AG10803 (cell line): ENCODE results near the gene ZNF557.
A peak's percentile ranks its signal among the peaks of the same experiment; 100 is the strongest.
"Not testable (repeated sequence)": the region's sequence is repeated elsewhere in the genome, so short reads cannot be mapped to it uniquely, and the experiment has no call there.

Experiments
- DNase-seq: peaks from one replicate; pipeline ENCODE4 v3.0.0; 2010; ENCODE audit warnings: low read depth
- H3K4me3 ChIP-seq: 2 replicates; pipeline ENCODE4 v1.5.1; 2011; ENCODE audit warnings: mild to moderate bottlenecking, low read length, control low read depth
- TF ChIP-seq, protein P1 (sequence below): conservative IDR thresholded peaks from 2 replicates; pipeline ENCODE4 v1.5.1; 2011; ENCODE audit warnings: mild to moderate bottlenecking, low read length, control low read depth, inconsistent platforms

ZNF557 gene

DNA sequence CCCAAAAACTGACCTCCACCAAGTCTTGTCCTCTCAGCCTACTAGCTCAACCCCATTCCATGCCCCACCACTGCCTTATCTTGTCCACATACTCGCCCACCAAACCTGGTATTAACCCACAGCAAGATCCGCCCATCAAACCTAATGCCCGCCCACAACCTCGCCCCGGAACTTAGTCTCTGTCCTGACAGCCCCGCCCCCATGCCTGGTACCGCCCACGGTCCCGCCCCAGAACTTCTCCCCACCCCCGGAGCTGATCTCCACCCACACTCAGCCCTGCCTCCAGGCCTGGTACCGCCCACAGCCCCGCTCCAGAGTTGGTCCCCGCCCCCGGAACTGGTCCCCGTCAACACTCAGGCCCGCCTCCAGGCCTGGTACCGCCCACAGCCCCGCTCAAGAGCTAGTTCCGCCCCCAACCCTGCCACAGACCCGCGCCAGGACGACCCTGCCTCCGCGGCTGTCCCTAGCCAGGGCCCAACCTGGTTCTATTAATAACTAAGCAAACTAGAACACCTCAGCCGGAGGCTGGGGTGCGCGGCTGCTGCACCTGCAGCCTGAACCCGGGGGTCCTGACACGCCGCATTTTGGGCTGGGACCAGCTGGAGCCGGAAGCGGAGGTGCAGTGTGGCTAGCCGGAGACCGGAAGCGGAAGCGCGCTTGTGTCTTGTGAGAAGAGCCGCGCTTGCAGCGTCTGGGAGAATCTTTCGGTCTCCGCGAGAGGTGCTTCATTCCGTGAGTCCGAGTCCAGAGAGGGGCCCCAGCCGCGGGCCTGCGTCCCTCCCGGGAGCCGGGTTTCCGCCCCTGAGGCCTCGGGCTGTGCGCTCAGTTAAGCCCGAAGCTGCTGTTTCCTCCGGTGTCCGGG lies at the start of gene ZNF557:
Gene ZNF557 (plus strand): TSS at position 662 of the 862 bp plus-strand sequence. CDS start 5,372 bp downstream, outside the sequence.
- TF ChIP-seq, protein P1, sequence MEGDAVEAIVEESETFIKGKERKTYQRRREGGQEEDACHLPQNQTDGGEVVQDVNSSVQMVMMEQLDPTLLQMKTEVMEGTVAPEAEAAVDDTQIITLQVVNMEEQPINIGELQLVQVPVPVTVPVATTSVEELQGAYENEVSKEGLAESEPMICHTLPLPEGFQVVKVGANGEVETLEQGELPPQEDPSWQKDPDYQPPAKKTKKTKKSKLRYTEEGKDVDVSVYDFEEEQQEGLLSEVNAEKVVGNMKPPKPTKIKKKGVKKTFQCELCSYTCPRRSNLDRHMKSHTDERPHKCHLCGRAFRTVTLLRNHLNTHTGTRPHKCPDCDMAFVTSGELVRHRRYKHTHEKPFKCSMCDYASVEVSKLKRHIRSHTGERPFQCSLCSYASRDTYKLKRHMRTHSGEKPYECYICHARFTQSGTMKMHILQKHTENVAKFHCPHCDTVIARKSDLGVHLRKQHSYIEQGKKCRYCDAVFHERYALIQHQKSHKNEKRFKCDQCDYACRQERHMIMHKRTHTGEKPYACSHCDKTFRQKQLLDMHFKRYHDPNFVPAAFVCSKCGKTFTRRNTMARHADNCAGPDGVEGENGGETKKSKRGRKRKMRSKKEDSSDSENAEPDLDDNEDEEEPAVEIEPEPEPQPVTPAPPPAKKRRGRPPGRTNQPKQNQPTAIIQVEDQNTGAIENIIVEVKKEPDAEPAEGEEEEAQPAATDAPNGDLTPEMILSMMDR, result no peak
- H3K4me3 ChIP-seq, result peak within 1 kb of the TSS; percentile 83
- DNase-seq, result peak; percentile 96

DNA sequence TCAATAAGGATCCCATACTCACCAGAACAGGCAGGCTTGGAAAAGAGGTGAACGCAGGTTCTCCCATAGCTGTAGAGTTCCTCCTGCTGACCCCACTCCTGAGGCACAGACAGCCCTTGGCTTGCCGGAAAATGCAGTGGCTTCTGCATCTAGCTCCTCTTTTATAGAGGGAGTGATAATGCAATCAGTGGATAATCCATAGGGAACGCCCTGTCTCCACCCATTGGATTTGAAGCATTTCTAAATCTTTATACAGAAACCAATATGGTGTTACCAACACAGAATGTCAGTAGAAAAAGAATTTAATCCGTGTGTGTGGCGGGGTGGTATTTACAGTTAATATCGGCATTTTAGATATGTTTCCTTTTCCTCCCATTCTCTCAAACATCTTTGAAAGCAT lies 48.2 kb upstream of the ZNF557 start, which contains the start of gene MBD3L2B:
Gene MBD3L2B (minus strand): TSS at position 101 of the 400 bp plus-strand sequence. CDS start 34 bp downstream, at position 67.
- DNase-seq, H3K4me3 ChIP-seq: not testable (repeated sequence)

DNA sequence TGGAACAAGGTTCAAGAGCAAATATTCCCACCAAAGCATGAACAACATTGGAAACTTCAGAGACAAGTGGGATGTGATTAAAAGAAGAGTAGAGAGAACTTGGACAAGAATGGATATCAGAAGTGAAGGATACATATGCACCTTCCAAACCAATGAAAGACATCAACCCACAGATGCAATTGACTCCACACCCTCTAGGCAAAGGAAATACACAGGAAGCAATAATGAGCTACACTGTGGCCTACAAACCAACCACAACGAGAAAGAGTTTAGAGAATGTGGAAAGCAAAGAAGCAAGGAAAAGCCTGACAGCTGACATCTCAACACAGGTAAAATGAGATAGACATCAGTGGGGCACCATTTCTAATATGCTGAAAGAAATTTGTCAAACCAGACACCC lies 40.7 kb upstream of the ZNF557 start:
- not testable (repeated sequence) for H3K4me3 ChIP-seq, DNase-seq

DNA sequence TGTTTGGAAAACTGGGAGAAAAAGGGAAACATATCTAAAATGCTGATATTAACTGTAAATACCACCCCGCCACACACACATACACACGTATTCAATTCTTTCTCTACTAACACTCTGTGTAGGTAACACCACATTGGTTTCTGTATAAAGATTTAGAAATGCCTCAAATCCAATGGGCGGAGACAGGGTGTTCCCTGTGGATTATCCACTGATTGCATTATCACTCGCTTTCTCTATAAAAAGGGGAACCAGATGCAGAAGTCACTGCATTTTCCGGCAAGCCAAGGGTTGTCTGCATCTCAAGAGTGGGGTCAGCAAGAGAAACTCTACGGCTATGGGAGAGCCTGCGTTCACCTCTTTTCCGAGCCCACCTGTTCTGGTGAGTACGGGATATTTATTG lies 39.2 kb upstream of the ZNF557 start, which contains the start of gene MBD3L5:
Gene MBD3L5 (plus strand): TSS at position 301 of the 400 bp plus-strand sequence. CDS start 34 bp downstream, at position 335.
- not testable (repeated sequence) for H3K4me3 ChIP-seq

DNA sequence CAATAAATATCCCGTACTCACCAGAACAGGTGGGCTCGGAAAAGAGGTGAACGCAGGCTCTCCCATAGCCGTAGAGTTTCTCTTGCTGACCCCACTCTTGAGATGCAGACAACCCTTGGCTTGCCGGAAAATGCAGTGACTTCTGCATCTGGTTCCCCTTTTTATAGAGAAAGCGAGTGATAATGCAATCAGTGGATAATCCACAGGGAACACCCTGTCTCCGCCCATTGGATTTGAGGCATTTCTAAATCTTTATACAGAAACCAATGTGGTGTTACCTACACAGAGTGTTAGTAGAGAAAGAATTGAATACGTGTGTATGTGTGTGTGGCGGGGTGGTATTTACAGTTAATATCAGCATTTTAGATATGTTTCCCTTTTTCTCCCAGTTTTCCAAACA lies 29.4 kb upstream of the ZNF557 start, which contains the start of gene MBD3L4:
Gene MBD3L4 (minus strand): TSS at position 101 of the 400 bp plus-strand sequence. CDS start 35 bp downstream, at position 66.
- not testable (repeated sequence) for DNase-seq

More for the DNA sequence above, 39.2 kb upstream of the ZNF557 start, which contains the start of gene MBD3L5:
- not testable (repeated sequence) for DNase-seq

DNA sequence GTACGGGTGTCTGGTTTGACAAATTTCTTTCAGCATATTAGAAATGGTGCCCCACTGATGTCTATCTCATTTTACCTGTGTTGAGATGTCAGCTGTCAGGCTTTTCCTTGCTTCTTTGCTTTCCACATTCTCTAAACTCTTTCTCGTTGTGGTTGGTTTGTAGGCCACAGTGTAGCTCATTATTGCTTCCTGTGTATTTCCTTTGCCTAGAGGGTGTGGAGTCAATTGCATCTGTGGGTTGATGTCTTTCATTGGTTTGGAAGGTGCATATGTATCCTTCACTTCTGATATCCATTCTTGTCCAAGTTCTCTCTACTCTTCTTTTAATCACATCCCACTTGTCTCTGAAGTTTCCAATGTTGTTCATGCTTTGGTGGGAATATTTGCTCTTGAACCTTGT lies 27.9 kb upstream of the ZNF557 start:
- not testable (repeated sequence) for H3K4me3 ChIP-seq, DNase-seq

More for the DNA sequence above, 29.4 kb upstream of the ZNF557 start, which contains the start of gene MBD3L4:
- not testable (repeated sequence) for H3K4me3 ChIP-seq

DNA sequence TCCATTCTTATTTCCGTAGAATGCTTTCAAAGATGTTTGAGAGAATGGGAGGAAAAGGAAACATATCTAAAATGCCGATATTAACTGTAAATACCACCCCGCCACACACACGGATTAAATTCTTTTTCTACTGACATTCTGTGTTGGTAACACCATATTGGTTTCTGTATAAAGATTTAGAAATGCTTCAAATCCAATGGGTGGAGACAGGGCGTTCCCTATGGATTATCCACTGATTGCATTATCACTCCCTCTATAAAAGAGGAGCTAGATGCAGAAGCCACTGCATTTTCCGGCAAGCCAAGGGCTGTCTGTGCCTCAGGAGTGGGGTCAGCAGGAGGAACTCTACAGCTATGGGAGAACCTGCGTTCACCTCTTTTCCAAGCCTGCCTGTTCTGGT lies 20.5 kb upstream of the ZNF557 start, which contains the start of gene MBD3L2:
Gene MBD3L2 (plus strand): TSS at position 301 of the 400 bp plus-strand sequence. CDS start 53 bp downstream, at position 354.
- not testable (repeated sequence) for DNase-seq, H3K4me3 ChIP-seq

DNA sequence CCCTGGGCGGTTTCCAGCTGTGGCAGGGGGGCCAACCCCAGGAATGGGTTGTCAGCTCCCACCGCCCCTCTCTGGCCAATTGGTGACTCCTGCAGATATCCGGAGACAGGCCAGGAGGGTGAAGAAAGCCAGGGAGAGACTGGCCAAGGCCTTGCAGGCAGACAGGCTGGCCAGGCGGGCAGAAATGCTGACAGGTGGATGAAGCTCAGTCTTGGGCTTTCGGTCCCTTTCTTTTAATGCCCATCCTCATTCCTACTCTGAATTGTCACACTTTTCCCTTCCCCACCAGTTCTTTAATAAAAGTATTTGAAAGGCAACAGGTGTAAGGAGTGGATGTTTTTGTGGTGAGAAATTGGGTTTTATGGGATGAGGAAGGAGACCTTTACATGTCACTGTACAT lies 18.1 kb upstream of the ZNF557 start:
- not testable (repeated sequence) for DNase-seq, H3K4me3 ChIP-seq

DNA sequence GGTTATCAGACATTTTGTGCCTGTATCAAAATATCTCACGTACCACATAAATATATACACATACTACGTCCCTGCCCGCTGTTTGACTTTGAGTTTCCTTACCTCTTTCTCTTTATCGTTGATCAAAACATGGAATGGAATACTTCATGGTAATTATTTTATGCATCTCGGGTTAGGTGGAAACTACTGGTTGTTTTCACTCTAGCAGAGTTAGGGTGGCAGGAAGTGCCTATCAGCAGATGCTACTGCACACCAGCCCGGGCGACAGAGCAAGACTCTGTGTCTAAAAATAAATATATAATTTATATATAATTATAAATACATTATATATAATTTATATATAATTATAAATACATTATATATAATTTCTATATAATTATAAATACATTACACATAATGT lies 16.6 kb upstream of the ZNF557 start:
- DNase-seq, result not testable (repeated sequence)

DNA sequence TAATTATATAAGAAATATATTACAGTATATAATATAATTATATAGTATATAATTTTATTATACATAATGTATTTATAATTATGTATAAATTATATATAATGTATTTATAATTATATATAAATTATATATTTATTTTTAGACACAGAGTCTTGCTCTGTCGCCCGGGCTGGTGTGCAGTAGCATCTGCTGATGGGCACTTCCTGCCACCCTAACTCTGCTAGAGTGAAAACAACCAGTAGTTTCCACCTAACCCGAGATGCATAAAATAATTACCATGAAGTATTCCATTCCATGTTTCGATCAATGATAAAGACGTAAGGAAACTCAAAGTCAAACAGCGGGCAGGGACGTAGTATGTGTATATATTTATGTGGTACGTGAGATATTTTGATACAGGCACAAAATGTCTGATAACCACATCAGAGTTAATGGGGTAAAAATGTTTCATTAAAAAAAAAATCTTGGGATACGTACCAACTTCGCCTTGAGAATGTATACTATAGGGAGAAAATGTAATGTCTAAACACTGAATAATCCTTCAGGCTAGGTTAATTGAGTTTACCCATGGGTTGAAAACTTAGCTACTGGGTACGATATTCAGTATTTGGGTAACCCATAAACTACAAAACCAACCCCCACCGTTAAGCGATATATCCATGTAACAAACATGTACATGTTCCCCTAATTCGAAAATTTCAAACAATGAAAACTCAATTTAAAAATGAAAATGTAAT lies 14.7 kb upstream of the ZNF557 start:
- not testable (repeated sequence) for DNase-seq, H3K4me3 ChIP-seq

More for the DNA sequence above, 16.6 kb upstream of the ZNF557 start:
- not testable (repeated sequence) for H3K4me3 ChIP-seq

DNA sequence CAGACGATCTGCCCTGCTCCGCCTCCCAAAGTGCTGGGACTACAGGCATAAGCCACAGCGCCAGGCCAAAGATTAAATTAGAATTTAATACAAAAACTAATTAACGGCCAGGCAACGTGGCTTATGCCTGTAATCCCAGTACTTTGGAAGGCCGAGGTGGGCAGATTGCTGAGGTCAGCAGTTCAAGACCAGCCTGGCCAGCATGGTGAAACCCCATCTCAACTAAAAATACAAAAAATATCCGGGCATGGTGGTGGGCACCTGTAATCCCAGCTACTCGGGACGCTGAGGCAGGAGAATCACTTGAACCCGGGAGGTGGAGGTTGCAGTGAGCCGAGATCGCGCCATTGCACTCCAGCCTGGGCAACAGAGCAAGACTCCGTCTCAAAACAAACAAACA lies 13.8 kb upstream of the ZNF557 start:
- not testable (repeated sequence) for H3K4me3 ChIP-seq, DNase-seq

DNA sequence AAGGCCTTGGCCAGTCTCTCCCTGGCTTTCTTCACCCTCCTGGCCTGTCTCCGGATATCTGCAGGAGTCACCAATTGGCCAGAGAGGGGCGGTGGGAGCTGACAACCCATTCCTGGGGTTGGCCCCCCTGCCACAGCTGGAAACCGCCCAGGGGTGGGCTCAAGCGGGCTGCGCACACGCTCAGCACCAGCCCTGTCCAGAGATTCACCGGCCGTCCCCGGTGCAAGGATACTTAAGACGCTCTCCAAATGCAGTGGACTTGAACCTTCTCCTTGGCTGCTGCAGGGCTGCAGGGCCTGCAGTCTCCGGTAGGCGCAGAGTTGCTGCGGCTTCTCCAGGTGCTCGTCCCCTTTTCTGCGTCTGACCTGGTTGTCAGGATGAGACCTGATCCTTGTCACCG lies 13.1 kb upstream of the ZNF557 start:
- not testable (repeated sequence) for DNase-seq, H3K4me3 ChIP-seq

DNA sequence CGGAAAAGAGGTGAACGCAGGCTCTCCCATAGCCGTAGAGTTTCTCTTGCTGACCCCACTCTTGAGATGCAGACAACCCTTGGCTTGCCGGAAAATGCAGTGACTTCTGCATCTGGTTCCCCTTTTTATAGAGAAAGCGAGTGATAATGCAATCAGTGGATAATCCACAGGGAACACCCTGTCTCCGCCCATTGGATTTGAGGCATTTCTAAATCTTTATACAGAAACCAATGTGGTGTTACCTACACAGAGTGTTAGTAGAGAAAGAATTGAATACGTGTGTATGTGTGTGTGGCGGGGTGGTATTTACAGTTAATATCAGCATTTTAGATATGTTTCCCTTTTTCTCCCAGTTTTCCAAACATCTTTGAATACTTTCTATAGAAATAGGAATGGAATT lies 10.9 kb upstream of the ZNF557 start, which contains the start of gene MBD3L3:
Gene MBD3L3 (minus strand): TSS at position 101 of the 400 bp plus-strand sequence. CDS start 71 bp downstream, at position 30.
- DNase-seq, H3K4me3 ChIP-seq: not testable (repeated sequence)

DNA sequence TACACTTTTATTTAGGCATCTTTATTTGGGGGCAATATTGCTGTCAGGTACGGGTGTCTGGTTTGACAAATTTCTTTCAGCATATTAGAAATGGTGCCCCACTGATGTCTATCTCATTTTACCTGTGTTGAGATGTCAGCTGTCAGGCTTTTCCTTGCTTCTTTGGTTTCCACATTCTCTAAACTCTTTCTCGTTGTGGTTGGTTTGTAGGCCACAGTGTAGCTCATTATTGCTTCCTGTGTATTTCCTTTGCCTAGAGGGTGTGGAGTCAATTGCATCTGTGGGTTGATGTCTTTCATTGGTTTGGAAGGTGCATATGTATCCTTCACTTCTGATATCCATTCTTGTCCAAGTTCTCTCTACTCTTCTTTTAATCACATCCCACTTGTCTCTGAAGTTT lies 9.5 kb upstream of the ZNF557 start:
- not testable (repeated sequence) for H3K4me3 ChIP-seq, DNase-seq
